Measurements from ENCODE around the gene NR2C1. TPM values are rescaled to one million over a fixed set of nuclear protein-coding genes. Genes with fewer than 3 reads are reported as not detected.

Gene NR2C1
- polyA plus RNA-seq, 10 donors: 26.4 to 55.3 (median 35.1) TPM

GRCh38 chr12:95089462-95089861 is 16.0 kb upstream of the NR2C1 start:
- DNase-seq: no peak

GRCh38 chr12:95088379-95088778 is 15.0 kb upstream of the NR2C1 start:
- peak in 1 of 3 donors; percentile 18 for DNase-seq

DNA sequence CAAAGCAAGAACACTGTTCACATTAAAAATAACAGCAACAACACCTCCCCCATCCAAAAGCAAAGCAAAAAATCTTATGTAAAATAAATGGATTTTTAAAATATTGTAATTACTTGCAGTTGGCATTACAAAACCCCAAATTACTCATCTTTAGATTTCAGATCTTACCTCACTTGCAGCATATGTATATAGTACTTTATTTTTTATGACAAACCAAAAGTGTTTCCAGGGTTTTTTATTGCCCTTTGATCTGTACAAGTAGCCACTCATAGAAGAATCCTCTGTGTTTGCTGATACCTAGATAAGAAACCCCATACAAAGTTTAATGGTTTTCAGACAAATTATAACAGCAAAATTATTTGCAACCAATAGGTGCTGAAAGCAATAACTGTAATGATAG is 12.2 kb upstream of the NR2C1 start:
- no peak for DNase-seq

DNA sequence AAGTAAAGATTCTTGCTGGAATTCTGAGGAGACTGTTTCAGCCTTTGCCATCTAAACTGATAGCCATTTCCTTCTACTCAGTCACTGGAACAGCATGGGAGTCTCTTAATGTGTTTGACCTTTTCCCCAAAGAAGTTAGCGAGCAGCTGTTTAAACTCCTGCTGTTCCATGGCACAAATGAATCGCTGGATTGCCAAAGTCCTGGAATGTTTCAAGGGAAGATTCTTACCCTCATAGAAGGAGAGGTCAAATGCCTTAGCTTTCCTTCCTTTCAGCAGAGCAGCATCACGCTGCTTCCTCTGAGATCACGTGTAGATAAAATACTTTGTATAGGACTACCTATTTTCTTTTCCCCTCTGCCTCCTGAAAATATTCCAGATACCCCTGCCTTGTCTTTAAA is 10.5 kb upstream of the NR2C1 start:
- peak; percentile 29 to 40 (median 39) for DNase-seq

GRCh38 chr12:95083471-95083870 is 10.1 kb upstream of the NR2C1 start:
- no peak for DNase-seq

GRCh38 chr12:95077341-95077740 is 3.9 kb upstream of the NR2C1 start:
- DNase-seq: no peak

DNA sequence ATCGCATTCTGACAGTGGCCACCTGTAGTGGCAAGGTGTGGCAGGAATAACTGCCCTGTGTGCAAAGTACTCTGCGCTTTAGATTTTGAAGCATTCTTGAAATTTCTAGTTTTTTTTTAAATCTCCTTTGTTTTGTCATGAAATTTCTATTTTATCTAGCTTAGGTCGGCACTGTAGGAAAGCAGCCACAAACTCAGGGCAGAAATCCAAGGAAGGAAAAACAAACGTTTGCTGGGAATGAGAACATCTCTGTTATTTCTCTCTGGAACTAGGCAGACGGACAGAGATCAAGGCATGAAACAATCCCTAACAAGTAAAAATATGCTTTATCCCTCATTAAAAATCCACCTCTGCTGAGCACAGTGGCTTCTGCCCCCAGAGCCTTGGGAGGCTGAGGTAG is 1.3 kb upstream of the NR2C1 start:
- peak; percentile 12 to 32 (median 27) for DNase-seq

GRCh38 chr12:95073698-95074520 is 491 bp upstream of the NR2C1 start:
- DNase-seq: no peak

DNA sequence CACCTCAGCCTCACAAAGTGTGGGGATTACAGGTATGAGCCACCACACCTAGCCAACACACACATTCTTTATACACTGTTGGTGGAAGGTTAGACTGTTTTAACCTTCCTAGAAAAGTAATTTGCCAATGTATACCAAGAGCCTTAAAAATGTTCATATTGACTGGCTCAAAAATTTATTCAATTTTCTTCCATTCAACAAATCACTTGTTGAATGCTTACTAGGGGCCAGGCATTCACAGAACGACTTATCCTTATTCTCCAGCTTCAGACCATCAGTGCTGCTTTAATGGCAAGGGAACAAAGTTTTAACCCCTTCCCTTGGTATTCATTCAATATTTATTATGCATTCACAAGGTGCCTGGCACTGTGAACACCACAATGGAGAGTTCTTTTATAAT is 3.0 kb downstream of the NR2C1 start:
- DNase-seq: no peak

- DNase-seq: no peak
Observed at GRCh38 chr12:95066091-95066855, 7.1 kb downstream of the NR2C1 start.

DNA sequence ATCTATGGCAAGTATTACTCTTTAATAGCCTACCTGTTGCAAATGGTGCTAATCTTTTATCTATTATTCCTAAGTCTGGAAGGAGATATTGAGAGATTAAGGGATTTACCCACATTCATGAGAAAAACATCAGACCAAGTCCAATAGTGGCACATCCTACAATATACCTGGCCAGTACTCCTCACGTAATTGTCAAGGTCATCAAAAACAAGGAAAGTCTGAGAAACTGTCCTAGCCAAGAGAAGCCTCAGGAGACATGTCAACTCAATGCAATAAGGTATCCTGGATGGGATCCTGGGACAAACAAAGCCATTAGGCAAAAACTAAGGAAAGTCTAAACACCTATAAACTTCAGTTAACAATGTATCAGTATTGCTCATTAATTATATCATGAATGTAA is 12.5 kb downstream of the NR2C1 start:
- no peak for DNase-seq

GRCh38 chr12:95059984-95060383 is 13.4 kb downstream of the NR2C1 start:
- no peak for DNase-seq

DNA sequence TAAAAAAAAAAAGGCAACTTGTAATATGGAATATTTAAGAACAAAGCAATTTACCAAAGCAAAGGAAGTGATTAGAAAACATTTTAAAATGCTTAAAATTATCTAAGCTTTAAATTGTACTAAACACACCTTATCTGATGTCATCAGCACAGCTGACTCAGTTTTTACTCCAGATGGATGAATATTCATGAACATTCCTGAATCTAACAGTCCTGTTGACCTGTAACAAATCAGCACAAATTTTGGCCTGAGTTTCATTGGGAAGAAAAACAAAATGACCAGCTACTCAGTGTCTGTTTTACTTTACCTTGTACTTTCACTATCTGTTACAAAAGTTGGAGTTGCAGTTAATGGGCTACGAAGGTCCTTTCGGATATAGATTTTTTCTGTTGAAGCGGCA is 16.0 kb downstream of the NR2C1 start:
- no peak for DNase-seq

DNA sequence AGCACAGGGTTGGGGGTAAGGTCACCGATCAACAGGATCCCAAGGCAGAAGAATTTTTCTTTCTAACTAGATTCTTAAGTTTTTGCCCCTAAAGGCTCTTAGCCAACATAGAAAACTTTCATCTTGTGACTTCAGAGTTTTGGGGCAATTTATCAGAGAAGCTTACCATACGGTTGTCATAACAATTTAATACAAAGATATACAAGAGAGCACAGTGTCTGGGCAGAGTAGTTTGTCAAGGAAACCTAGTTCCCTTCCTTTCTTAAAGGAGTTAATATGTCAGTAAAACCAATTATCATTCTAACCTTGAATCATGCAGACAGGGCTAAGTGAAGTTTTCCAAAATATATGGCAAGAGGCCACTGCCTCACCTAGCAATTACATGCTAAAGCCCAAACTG is 18.4 kb downstream of the NR2C1 start:
- no peak for DNase-seq

DNA sequence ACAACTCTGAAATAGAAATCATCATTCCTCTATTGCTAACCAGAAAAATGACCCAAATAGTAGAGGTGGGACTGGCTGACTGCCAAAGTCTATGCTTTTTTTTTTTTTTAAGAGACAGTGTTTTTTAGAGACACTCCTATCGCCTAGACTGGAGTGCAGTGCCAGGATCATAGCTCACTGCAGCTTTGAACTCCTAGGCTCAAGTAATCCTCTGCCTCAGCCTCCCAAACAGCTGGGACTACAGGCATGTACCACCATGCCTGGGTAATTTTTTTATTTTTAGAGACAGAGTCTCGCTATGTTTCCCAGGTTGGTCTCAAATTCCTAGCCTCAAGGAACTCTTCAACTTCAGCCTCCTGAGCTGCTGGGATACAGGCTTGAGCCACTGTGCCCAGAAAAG is 19.2 kb downstream of the NR2C1 start:
- DNase-seq: no peak

- no peak for DNase-seq
Observed at GRCh38 chr12:95051241-95051640, 22.2 kb downstream of the NR2C1 start.

GRCh38 chr12:95037906-95038305 is 35.5 kb downstream of the NR2C1 start:
- DNase-seq: no peak

DNA sequence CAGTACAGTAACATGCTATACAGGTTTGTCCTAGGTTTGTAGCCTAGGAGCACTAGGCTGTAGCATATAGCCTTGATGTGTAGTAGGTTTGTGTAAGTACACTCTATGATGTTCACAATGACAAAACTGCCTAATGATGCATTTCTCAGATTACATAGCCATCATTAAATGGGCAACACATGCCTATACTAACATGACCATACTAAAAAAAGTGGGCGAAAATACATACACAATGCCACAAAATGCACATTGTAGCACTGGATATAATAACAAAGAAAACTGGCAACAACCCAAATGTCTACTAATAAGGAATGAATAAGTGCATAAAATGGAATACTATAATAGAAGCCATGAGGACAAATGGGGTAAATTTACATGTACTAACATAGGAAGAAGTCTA is 38.7 kb downstream of the NR2C1 start:
- no peak for DNase-seq

DNA sequence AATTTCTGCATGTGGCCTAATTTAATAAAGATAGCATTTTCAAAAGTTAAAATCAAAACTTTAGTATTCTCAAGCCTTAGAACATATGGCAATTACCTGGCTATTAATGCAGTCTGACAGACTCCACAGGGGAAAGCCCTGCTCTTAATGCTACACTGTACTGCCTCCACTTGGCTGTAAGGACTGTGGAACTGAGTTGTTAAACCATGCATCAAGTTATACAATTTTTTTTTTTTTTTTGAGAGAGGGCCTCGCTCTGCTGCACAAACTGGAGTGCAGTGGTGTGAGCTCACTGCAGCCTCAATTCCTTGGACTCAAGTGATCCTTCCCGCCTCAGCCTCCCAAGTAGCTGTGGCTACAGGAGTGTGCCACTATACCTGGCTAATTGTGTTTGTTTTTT is 50.9 kb downstream of the NR2C1 start:
- DNase-seq: no peak

- no peak for DNase-seq
Observed at GRCh38 chr12:95017482-95017881, 55.9 kb downstream of the NR2C1 start.

DNA sequence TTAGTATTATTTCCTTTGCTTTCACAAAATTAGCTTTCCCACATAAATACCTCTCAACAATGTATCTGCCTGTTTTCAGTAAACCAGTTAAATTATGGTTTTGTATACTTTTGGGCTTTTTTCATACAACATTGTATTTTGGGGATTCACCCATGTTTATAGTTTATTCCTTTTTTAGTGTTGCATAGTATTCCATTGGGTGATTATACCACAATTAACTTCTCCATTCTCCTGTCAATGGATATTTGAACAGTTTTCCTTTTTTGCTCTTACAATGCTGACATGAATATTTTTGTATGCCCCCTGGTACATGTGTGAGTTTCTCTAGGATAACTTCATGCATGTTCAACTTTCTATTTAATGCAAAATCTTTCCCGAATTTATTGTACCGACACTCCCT is 57.3 kb downstream of the NR2C1 start:
- no peak for DNase-seq

DNA sequence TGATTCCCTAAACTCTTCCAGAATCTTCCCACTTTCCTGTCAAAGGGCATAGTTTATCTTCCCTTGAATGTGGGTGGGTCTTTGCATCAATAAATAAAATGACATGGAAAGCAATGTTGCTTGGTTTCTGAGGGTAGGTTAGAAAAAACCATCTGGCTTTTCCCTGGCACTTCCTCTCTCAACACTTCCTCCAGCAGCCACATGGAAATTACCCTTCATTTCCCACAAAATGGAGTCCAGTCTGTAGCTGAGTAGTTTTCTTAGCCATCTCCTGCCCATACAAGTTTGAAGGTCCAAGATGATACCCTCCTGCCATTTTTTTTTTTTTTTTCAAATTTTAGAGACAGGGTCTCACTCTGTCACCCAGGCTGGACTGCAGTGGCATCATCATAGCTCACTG is 58.9 kb downstream of the NR2C1 start:
- no peak for DNase-seq

GRCh38 chr12:95006206-95006605 is 67.2 kb downstream of the NR2C1 start:
- no peak for DNase-seq

Measured in muscle of back (tissue), 11 donors.